ENCODE measurements around the gene CCL23. TPM values are rescaled to one million over a fixed set of nuclear protein-coding genes. Genes with fewer than 3 reads are reported as not detected.

Gene CCL23
- total RNA-seq, 1 donor: not detected

- TF ChIP-seq CTCF (IDR thresholded peaks at IDR 0.05; ENCODE audit: extremely low read depth, low read depth, low read length): no peak
- DNase-seq (ENCODE audit: insufficient read length, low spot score, missing footprints): no peak
- no peaks in the 10 kb centered on the region for H3K36me3 ChIP-seq (ENCODE audit: insufficient read depth, low read length)
- H3K27me3 ChIP-seq (ENCODE audit: insufficient read depth, low read length): no peaks in the 10 kb centered on the region
- no peak overlapping the region for H3K4me2 ChIP-seq (ENCODE audit: insufficient read depth, low read length)
- H3K4me3 ChIP-seq (ENCODE audit: insufficient read depth, low read length): no peak overlapping the region
- H3K27ac ChIP-seq (ENCODE audit: low read depth, low read length): no peak overlapping the region
- H3K9me3 ChIP-seq (ENCODE audit: low read depth, low read length): no peaks in the 10 kb centered on the region
- H3K4me1 ChIP-seq (ENCODE audit: insufficient read depth, low read length): peaks cover 6% of the 10 kb centered on the region
- H4K20me1 ChIP-seq (ENCODE audit: insufficient read depth, low read length): no peaks in the 10 kb centered on the region
- no peaks in the 10 kb centered on the region for H3K79me2 ChIP-seq (ENCODE audit: insufficient read depth, low read length)
- no peak overlapping the region for H2AFZ ChIP-seq (ENCODE audit: low read length)
Measured at GRCh38 chr17:35972066-35972465, 45.7 kb downstream of the CCL23 start.

GRCh38 chr17:35969558-35970380 is 48.0 kb downstream of the CCL23 start:
- Histone ChIP-seq H2AFZ (ENCODE audit: low read length) (no peak overlapping the region), H4K20me1 (ENCODE audit: insufficient read depth, low read length) (no peaks in the 10 kb centered on the region), H3K4me1 (ENCODE audit: insufficient read depth, low read length) (peaks cover 6% of the 10 kb centered on the region), H3K36me3 (ENCODE audit: insufficient read depth, low read length) (no peaks in the 10 kb centered on the region), H3K9me3 (ENCODE audit: low read depth, low read length) (no peaks in the 10 kb centered on the region), H3K4me3 (ENCODE audit: insufficient read depth, low read length) (no peak overlapping the region), H3K27me3 (ENCODE audit: insufficient read depth, low read length) (peaks cover 6% of the 10 kb centered on the region), H3K4me2 (ENCODE audit: insufficient read depth, low read length) (no peak overlapping the region), H3K79me2 (ENCODE audit: insufficient read depth, low read length) (no peaks in the 10 kb centered on the region), H3K27ac (ENCODE audit: low read depth, low read length) (no peak overlapping the region)
- DNase-seq (ENCODE audit: insufficient read length, low spot score, missing footprints): no peak
- peak; percentile 86 for TF ChIP-seq CTCF (IDR thresholded peaks at IDR 0.05; ENCODE audit: extremely low read depth, low read depth, low read length)

- no peaks in the 10 kb centered on the region for H3K36me3 ChIP-seq (ENCODE audit: insufficient read depth, low read length)
- no peak for TF ChIP-seq CTCF (IDR thresholded peaks at IDR 0.05; ENCODE audit: extremely low read depth, low read depth, low read length)
Measured at GRCh38 chr17:35968520-35969054, 49.2 kb downstream of the CCL23 start.

GRCh38 chr17:35965272-35965671 is 52.5 kb downstream of the CCL23 start:
- H3K79me2 ChIP-seq (ENCODE audit: insufficient read depth, low read length): no peaks in the 10 kb centered on the region
- H3K4me1 ChIP-seq (ENCODE audit: insufficient read depth, low read length): no peaks in the 10 kb centered on the region
- no peak overlapping the region for H3K4me2 ChIP-seq (ENCODE audit: insufficient read depth, low read length)
- H4K20me1 ChIP-seq (ENCODE audit: insufficient read depth, low read length): no peaks in the 10 kb centered on the region
- no peaks in the 10 kb centered on the region for H3K36me3 ChIP-seq (ENCODE audit: insufficient read depth, low read length)
- peaks cover 12% of the 10 kb centered on the region for H3K27me3 ChIP-seq (ENCODE audit: insufficient read depth, low read length)
- no peak for TF ChIP-seq CTCF (IDR thresholded peaks at IDR 0.05; ENCODE audit: extremely low read depth, low read depth, low read length)
- H2AFZ ChIP-seq (ENCODE audit: low read length): no peak overlapping the region
- H3K9me3 ChIP-seq (ENCODE audit: low read depth, low read length): no peaks in the 10 kb centered on the region
- no peak overlapping the region for H3K27ac ChIP-seq (ENCODE audit: low read depth, low read length)
- H3K4me3 ChIP-seq (ENCODE audit: insufficient read depth, low read length): no peak overlapping the region
- DNase-seq (ENCODE audit: insufficient read length, low spot score, missing footprints): no peak

More at GRCh38 chr17:35968520-35969054, 49.2 kb downstream of the CCL23 start:
- no peak for DNase-seq (ENCODE audit: insufficient read length, low spot score, missing footprints)
- Histone ChIP-seq H3K79me2 (ENCODE audit: insufficient read depth, low read length) (no peaks in the 10 kb centered on the region), H3K9me3 (ENCODE audit: low read depth, low read length) (no peaks in the 10 kb centered on the region), H4K20me1 (ENCODE audit: insufficient read depth, low read length) (no peaks in the 10 kb centered on the region), H3K4me2 (ENCODE audit: insufficient read depth, low read length) (no peak overlapping the region), H3K4me3 (ENCODE audit: insufficient read depth, low read length) (no peak overlapping the region), H3K27me3 (ENCODE audit: insufficient read depth, low read length) (peaks cover 9% of the 10 kb centered on the region), H3K27ac (ENCODE audit: low read depth, low read length) (no peak overlapping the region), H2AFZ (ENCODE audit: low read length) (no peak overlapping the region), H3K4me1 (ENCODE audit: insufficient read depth, low read length) (peaks cover 4% of the 10 kb centered on the region)

Measured in osteoblast (primary cell).